Stimulated activated CD8-positive, alpha-beta memory T cell treated with anti-CD3 and anti-CD28 coated beads, Interleukin-4, amount 100 ng/mL, for 24 hours (primary cell): ENCODE data around the gene PEX1.
"Not testable (repeated sequence)": the region's sequence is repeated elsewhere in the genome, so short reads cannot be mapped to it uniquely, and the experiment has no call there.

Source experiments
- DNase-seq: peaks from one replicate; pipeline ENCODE4 v3.0.0-alpha.2; 2020; ENCODE audit warnings: low read depth

PEX1 gene

DNA sequence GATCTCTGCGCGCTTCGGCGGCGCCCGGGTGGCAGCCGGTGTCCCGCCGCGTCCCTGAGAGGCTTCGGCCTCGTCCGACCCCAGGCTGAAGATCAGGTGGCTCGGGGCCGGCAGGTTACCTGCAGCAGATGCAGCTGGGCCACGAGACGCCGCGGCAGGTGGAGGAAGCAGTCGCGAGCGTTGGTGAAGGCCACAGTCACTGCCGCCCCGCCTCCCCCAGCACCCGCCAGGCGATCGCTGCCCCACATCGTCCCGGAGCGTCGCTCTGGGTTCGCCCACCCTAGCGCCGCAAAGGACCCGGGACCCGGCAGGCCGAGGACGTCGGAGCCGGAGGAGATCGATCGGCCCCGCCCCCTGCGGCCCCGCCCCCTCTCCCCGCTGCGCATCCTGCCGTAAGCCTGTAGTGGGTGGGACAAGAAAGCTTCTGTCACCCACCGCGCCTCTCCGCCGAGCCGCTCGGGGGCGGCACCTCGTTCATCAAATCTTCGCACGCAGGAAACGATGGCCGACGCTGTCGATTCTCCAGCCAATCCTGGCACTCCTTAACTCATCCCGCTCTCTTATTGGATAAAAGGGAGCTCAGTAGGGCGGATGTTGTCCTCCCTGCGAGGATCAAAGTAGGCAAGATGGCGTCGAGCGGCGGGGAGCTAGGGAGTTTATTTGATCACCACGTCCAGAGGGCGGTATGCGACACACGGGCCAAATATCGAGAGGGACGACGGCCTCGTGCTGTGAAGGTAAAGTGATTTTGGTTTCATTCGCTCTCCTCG is at the start of gene PEX1, which contains the start of gene RBM48:
Gene PEX1 (minus strand): TSS at position 333 of the 770 bp plus-strand sequence. CDS start 85 bp downstream, at position 248.
Gene RBM48 (plus strand): TSS at position 608 of the 770 bp plus-strand sequence. CDS start 19 bp downstream, at position 627.
- peak; percentile 93 for DNase-seq

DNA sequence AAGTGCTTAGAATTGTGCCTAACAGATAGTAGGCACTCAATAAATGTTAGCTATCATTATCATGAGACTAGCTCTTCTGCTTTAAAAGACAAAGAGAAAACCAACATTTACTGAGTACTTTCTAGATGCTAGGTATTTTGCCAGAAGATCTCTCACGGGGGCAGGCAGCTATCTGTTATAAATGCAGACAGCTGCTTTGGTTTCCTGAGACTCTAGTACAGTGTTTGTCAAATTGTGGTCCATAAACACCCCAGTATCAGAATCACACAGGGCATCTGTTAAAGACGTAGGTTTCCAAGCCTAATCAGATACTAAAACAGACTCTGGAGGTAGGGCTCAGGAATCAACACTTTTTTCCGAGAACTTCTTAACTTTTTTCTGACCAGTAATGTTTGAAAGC is 48.0 kb upstream of the PEX1 start:
- no peak for DNase-seq

DNA sequence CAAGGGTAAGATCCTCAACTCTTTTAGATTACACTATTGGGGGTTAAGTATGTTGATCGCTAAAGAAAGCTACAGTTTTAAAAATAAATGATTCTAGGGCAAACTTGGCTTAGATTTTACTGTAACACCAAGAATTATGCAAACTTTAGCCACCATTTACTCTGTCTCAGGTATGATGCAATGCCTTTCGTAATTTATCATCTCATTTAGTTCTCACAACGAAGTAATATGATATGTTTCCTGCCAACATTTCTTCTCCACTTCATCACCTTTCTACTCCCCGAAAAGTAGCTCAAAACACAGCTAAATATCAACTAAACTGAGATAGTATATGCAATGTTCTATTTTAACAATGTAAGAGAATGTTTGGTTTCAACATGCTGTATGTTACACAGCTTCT is 40.8 kb upstream of the PEX1 start:
- DNase-seq = no peak

DNA sequence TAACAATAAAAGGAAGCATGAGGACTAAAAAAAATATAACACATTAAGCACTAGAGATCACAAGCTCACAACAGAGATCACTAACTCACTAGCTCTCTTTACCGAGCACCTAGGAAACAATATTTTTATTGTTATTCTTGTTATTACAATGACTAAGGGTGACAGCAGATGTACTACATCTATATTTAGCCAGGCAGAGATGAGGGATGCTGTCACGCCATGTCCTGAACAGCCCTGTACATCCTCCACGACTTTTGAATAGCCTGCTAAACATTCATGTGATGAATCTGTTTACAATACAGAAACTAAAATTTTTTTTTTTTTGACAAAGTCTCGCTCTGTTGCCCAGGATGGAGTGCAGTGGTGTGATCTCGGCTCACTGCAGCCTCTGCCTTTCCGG is 39.1 kb upstream of the PEX1 start:
- DNase-seq = no peak

DNA sequence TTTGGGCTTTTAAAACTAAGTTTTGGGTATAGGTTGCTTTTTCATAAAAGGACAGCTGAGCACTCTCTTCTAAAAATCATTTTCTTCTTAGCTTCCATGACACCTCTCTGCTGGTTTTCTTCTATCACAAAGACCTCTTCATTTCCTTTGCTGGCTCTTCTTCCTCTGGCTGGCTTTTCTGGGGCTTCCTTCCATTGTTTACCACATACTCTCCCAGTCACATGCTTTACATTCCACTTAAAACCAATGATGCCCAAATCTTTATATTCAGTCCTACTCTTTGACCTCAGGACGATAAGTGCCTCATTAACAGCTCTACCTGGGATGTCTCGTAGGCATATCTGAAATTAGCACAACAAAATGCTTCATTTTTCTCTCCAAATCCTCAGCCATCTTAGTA is 35.0 kb upstream of the PEX1 start:
- no peak for DNase-seq

DNA sequence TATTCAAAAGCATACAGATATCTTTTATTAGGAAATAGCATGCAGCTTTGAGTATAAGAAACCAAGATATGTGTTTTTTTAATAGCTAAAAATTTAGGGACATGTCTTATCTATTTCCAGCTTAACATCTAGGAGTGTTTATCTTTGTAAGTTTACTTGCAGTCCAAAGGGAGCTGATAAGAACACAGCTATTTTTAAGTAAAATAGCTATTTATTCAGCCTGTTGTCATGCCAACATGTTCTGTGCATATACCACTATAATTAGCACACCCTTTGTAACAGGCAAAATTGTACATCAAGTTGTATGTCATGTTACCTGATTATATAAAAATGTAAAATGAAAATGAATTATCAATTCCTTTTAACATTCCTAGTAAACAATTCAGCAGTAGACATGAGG is 32.3 kb upstream of the PEX1 start:
- DNase-seq = no peak

DNA sequence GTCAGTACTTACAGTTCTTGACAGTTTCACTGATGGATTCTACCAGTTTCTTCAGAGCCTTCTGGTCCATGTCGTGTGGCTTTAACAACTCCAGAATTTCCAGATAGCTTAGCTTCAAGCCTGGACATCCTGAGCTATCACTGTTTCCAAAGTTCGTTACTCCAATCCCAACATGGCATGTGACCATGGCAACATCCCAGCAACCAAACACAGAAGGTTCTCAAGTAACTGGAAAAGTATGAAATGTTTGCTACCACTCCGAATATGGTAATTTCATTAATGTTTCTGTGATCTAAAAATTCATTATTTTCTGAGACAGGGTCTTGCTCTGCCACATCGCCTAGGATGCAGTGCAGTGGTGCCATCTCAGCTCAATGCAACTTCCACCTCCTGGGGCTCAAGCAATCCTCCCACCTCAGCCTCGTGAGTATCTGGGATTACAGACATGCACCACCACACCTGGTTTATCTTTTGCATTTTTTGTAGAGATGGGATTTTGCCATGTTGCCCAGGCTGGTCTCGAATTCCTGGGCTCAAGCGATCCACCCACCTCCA is 29.6 kb upstream of the PEX1 start:
- no peak for DNase-seq

DNA sequence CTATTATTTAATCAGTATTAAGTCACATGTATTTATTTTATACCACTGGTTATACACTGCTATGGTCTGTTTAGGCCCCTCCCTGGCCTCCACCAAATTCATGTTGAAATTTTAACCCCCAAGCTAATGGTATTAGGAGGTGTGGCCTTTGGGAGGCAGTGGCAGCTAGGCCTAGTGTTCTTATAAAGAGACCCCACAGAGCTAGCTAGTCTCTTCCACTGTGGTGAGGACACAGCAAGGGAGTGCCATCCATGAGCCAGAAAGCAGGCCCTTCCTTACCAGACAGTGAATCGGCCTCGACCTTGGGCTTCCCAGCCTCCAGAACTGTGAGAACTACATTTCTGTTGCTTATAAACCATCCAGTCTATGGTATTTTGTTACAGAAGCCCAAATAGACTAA is 28.9 kb upstream of the PEX1 start:
- DNase-seq = no peak

DNA sequence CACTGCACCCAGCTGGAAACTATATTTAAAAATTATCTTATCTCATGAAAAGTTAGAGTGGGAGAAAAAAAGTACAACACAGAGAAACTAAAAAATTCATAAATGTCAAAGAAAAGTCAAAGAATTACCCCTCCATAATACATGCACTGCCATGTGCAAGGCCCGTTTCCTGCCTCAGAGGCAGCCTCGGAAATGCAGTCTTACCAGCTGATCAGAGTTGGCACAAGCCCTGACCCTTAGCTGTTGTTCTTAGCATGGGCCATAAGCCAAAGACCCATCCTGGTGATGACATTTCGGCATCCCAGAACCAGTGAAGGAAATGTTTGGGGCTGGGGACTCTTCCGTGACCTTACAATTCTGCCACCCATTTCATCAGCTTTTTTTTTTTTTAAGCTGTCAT is 21.9 kb upstream of the PEX1 start:
- no peak for DNase-seq

DNA sequence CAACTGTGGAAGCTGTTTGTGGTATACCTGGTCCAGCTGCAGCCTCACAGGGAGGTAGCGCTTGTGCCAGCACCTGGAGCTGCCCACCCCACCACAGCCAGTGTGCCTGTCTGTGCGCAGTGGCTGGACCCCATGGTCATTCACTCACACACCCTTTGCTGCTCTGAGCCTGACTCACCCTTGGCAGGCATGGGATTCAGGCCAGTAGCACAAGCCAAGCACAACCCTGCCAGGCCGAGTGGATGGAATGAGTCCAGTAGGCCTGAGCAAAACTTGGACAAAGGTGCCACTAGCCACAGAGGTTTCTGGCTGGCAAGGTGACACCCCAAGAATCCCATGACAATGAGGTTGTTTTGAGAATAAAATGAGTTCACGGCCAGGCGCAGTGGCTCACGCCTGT is 19.3 kb upstream of the PEX1 start:
- no peak for DNase-seq

DNA sequence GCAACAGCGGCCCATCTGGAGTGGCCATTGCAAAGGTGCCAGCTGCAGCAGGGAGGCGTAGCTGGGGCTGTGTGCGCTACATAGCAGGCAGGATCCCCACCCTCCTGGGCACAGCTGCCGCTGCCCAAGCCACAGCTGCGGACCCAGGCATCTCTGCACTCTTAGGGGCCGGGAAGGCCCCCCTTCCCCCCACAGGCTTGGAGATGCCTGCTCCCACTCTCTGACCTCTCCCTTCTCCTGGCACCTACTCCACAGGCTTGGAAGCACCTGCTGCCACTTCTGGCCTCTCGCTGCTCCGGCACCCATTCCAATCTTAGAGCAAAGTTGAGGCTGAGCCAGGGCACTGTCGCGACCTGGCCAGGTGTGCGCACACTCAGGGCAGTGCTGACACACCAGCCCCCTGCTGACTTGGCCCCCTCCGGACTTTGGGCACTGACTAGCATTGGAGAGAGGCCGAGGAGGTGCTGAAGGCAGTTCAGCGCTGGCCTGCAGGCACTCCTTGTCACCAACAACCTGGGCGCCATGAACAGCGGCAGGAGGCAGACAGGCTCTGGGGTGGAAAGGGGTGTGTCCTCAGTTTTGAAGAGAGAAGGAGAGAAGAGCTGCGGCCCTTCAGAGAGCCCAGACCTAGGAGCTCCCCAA is 18.7 kb upstream of the PEX1 start:
- no peak for DNase-seq

DNA sequence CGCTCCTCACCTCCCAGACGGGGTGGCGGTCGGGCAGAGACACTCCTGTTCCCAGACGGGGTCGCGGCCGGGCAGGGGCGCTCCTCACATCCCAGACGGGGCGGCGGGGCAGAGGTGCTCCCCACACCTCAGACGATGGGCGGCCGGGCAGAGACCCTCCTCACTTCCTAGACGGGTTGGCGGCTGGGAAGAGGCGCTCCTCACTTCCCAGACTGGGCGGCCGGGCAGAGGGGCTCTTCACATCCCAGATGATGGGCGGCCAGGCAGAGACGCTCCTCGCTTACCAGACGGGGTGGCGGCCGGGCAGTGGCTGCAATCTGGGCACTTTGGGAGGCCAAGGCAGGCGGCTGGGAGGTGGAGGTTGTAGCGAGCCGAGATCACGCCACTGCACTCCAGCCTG is 16.8 kb upstream of the PEX1 start:
- DNase-seq = not testable (repeated sequence)

DNA sequence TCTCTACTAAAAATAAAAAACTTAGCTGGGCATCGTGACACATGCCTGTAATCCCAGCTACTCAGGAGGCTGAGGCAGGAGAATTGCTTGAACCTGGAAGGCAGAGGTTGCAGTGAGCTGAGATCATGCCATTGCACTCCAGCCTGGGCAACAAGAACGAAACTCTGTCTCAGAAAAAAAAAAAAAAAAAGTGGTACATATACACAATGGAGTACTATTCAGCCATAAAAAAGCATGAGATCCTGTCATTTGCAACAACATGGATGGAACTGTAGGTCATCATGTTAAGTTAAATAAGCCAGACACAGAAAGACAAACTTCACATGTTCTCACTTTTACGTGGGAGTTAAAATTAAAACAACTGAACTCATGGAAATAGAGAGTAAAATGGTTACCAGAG is 15.2 kb upstream of the PEX1 start:
- not testable (repeated sequence) for DNase-seq

DNA sequence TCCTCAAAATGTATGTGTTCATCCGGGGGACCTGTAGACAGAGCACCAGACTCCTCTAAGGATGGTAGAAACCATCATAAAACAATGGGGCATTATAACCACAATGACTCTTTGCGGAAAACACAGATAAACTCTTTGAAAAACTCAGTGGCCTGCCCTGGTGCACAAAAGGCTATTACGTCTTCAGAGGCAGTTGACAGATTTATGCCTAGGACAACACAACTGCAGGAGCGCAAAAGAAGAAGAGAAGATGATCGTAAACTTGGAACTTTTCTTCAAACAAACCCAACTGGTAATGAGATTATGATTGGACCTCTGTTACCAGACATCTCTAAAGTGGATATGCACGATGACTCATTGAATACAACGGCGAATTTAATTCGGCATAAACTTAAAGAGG is 6.3 kb upstream of the PEX1 start:
- no peak for DNase-seq

DNA sequence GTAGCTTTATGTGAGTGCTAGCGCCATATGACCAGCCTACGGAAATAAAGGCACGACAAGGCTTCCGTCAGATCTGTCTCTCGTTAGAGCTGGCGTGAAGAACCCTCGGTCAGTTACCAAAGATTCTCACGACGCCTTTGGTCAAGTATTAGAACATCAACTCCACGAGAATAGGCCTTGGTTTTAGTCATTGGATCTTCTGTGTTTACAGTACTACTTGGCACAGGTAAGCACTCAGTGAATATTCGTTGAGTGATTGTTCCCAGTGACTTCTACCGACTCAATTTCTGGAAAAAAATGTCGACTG is 591 bp upstream of the PEX1 start:
- DNase-seq = no peak

DNA sequence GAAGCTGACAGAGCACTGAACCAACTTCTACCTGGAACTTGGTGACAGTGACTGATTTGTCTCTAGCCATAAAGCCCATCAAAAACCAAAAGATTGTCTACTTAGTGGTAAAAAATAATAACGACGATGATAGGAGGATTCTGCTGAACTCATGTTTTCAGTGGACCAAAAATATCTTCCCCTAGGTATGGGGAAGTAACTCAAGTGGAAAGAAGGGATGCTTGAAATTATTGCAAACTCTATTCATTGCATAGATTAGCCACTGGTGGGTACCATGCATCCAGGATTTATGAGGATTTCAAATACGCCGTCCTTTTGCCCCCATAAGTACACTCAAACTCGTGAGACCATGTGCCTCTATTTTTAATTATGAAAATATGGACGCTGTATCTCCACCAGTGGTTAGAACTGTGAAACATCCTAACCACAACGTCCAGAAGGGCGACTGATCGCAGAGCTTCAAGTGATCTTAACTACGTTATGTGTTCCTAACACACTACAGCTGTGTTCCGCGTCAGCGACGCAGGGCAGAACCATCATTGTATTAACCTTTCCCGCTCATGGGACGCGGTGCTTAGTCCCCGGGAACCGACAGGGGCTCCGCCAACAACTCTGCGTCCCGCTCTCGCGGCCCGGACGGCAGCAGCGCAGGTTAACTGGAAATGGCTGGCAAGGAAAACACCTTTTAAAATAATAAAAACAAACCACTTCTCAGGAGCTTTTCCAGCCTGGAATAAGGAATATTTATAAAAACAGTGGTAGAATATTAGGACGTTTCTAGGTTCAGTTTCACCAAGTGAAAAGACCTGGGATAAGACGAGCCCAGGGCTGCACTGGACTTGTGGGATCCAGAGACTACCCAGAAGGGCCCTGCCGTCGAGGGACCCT is 776 bp downstream of the PEX1 start:
- DNase-seq = peak; percentile 24

DNA sequence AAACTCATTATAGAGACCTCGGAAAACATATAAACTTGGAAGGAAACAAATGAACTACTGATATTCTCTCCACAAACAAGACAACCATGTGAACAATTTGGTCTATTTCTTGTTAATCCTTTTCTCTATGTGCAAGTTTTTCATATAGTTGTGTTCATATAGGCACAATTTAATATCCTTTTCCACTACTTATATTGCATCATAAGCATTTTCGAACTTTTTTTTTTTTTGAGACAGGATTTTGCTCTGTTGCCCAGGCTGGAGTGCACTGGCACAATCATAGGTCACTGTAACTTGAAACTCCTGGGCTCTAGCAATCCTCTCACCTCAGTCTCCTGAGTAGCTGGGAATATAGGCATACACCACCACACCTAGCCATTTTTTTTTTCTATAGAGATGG is 5.2 kb downstream of the PEX1 start:
- no peak for DNase-seq

DNA sequence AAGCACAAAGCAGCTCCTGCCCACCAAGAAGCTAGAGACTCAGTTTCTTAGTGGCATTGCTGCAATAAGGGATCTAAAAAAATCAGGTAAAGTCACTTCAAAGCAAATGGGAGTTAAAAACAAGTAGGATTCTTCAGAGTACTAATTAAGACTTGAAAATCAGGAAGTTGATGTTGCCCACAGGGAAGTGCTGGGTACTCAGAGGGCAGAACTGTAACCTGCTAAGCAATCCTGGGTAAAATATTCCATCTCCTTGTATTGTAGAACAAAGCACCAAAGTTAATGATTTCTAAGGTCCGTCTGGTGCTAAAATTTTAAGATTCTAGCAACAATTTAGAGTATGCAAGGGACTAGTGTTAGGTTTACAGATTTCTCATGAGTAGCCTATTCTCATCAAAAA is 8.3 kb downstream of the PEX1 start:
- DNase-seq = no peak

DNA sequence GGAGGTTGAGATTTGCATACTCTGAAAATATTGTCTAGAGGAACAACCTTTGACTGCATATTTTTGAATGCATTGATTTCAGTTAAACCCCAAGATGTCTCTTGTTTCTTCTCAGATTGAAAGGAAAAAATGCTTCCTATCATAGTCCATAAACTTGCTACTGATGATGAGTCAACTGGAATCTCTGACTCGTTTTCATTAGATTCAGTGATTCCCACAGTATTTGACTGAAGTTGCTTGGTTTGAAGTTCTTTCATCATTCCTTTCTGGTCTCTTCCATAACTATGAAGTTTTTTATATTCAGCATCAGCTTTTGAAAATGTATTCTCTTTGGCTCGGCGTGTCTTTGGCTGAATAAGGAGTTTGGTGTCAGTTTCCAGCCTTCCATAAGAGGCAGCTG is 10.7 kb downstream of the PEX1 start:
- no peak for DNase-seq

DNA sequence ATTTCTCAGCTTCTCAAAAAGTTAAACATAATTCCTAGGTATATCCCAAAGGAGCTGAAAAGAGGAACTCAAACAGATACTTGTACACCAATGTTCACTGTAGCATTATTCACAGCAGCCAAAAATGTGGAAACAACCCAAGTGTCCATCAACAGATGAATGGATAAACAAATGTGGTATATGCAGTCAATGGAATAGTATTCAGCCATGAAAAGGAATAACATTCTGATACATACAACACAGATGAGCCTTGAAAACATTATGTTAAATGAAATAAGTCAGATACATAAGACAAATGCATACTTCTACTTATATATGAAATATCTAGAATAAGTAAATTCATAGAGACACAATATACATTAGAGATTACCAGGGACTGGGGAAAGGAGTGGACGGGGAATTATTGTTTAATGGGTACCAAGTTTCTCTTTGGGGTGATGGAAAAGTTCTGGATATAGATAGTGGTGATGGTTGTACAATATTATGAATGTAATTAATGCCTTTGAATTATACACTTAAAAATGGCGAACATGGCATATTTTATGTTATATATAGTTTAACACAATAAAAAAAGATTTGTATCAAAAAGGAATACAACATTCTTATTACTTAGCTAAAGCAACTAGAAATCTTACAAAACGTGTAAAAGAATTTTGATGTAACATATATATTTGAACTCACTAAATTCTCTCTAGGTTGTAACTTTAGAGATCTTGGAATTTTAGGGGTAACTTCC is 15.0 kb downstream of the PEX1 start:
- DNase-seq = no peak

DNA sequence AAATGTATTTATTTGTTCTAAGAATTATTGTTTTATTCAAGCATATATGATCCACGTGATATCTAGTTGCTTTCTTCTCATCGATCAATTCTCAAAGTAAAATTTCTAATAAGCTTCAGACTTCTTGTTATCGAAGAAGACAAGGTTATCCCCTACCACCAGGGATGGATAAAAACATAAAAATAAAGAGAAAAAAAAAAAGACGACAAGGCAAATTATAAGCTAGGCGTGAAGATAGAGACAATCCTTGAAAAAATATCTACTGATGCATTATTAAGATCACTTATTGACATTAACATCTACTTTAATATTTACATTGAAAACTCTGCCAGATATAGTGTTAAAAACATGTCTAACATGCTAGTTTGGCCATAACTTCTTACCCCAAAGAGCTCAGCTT is 19.4 kb downstream of the PEX1 start:
- no peak for DNase-seq

DNA sequence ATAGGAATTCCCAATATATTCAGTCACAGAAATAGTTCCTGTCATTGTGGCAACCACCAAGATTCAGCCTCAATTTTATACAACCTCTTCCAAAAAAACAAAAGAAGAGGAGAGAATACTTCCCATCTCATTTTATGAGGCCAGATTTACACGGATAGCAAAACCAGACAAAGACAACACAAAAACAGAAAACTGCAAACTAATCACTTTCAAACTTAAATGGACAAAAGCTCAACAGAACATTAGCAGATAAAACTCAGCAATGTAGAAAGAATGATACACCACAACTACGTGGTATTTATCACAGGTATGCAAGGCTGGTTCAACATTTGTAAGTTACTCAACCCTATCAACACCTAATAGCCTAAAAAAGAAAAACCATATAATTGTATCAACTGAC is 22.0 kb downstream of the PEX1 start:
- DNase-seq = no peak
